Glutamatergic neuron (in vitro differentiated cells): ENCODE measurements around the gene B4GALNT3. TPM values are rescaled to one million over a fixed set of nuclear protein-coding genes. Genes with fewer than 3 reads are reported as not detected.
A peak's percentile ranks its signal among the peaks of the same experiment; 100 is the strongest.

Experiments used
- DNase-seq: peaks from one replicate; pipeline ENCODE4 v3.0.0; 2022
- H3K27ac Mint-ChIP-seq: one replicate; pipeline ENCODE4 v1.8.0; 2020; ENCODE audit warnings: mild to moderate bottlenecking, mixed read lengths, inconsistent platforms; ENCODE audit not compliant: unreplicated experiment
- H3K27me3 Mint-ChIP-seq: one replicate; pipeline ENCODE4 v1.8.0; 2020; ENCODE audit warnings: mild to moderate bottlenecking, moderate library complexity, mixed read lengths, inconsistent platforms; ENCODE audit not compliant: unreplicated experiment
- H3K36me3 Mint-ChIP-seq: one replicate; pipeline ENCODE4 v1.8.0; 2020; ENCODE audit warnings: mild to moderate bottlenecking, mixed read lengths, inconsistent platforms; ENCODE audit not compliant: unreplicated experiment
- H3K4me1 Mint-ChIP-seq: one replicate; pipeline ENCODE4 v1.8.0; 2020; ENCODE audit warnings: mild to moderate bottlenecking, low read depth, mixed read lengths, inconsistent platforms; ENCODE audit not compliant: unreplicated experiment
- H3K4me3 Mint-ChIP-seq: one replicate; pipeline ENCODE4 v1.8.0; 2020; ENCODE audit warnings: mild to moderate bottlenecking, mixed read lengths, inconsistent platforms; ENCODE audit not compliant: unreplicated experiment
- H3K9me3 Mint-ChIP-seq: one replicate; pipeline ENCODE4 v1.8.0; 2020; ENCODE audit warnings: mild to moderate bottlenecking, moderate library complexity, mixed read lengths, inconsistent platforms; ENCODE audit not compliant: unreplicated experiment
- total RNA-seq: library from RNA; stranded (reverse); fragmentation: NEBNext Ultra II Directional; extraction: Animal tissue kit (Norgen Biotek cat#: 25700); gene quantifications from one replicate; pipeline ENCODE4 v1.2.1, GENCODE V29; 2021; ENCODE audit not compliant: unreplicated experiment
- TF ChIP-seq, protein P1 (sequence below): fragments of 200-600 bp; sonication (generic); IDR thresholded peaks from one replicate; pipeline ENCODE4 v1.5.0; 2021; ENCODE audit not compliant: partially characterized antibody, unreplicated experiment

B4GALNT3 gene
- total RNA-seq, 1 donor from 2014 or later = 3.3 TPM

DNA sequence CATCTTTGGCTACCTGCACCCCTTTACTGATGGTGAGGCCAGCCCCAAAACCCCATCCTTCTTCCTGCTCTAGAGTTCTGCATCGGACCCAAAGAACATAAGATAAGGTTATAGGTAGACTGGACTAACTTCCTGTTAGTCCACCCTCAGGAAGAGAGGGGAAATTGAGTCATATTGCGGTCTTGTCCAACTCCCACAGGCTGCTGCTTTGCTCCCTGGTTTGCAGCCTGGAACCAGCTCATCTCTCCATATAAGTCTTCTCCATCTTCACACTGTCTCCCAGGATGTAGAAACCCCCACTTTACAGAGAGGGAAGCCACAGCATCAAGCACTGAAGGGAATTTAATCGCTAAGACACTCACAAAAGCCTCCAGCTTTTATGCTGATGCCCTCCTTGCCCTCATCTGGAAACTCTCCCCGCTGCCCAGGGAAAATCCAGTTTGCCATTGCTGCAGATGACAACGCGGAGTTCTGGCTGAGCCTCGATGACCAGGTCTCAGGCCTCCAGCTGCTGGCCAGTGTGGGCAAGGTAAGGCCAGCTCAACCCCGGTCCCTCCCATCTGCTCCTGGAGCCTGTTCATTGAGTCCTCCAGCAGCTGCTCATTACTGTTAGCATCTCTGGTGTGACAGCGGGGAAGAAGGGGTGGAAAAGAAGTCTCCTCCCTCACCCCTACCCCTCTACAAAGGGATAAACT, 85.3 kb downstream of the B4GALNT3 start:
- TF ChIP-seq, protein P1, sequence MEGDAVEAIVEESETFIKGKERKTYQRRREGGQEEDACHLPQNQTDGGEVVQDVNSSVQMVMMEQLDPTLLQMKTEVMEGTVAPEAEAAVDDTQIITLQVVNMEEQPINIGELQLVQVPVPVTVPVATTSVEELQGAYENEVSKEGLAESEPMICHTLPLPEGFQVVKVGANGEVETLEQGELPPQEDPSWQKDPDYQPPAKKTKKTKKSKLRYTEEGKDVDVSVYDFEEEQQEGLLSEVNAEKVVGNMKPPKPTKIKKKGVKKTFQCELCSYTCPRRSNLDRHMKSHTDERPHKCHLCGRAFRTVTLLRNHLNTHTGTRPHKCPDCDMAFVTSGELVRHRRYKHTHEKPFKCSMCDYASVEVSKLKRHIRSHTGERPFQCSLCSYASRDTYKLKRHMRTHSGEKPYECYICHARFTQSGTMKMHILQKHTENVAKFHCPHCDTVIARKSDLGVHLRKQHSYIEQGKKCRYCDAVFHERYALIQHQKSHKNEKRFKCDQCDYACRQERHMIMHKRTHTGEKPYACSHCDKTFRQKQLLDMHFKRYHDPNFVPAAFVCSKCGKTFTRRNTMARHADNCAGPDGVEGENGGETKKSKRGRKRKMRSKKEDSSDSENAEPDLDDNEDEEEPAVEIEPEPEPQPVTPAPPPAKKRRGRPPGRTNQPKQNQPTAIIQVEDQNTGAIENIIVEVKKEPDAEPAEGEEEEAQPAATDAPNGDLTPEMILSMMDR = no peak
- H3K27ac Mint-ChIP-seq = no peak overlapping the region
- peaks cover 5% of the 10 kb centered on the region for H3K9me3 Mint-ChIP-seq
- peaks cover 30% of the 10 kb centered on the region for H3K4me1 Mint-ChIP-seq
- peaks cover 11% of the 10 kb centered on the region for H3K36me3 Mint-ChIP-seq
- peaks cover 14% of the 10 kb centered on the region for H3K27me3 Mint-ChIP-seq
- no peak for DNase-seq
- no peak overlapping the region for H3K4me3 Mint-ChIP-seq

DNA sequence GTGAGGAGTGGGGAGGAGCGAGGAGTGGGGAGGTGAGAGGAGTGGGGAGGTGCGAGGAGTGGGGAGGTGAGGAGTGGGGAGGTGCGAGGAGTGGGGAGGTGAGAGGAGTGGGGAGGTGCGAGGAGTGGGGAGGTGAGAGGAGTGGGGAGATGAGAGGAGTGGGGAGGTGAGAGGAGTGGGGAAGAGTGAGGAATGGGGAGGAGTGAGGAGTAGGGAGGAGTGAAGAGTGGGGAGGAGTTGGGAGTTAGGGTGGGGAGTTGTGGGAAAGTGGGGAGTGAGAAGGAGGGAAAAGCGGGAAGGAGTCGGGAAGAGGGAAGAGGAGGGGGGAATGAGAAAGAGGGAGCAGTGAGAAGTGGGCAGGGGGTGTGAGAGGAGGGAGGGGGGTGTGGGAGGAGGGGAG, 86.1 kb downstream of the B4GALNT3 start:
- peaks cover 5% of the 10 kb centered on the region for H3K9me3 Mint-ChIP-seq
- TF ChIP-seq, protein P1 = no peak
- no peak for DNase-seq
- H3K4me1 Mint-ChIP-seq = peaks cover 31% of the 10 kb centered on the region
- H3K27ac Mint-ChIP-seq = no peak overlapping the region
- H3K27me3 Mint-ChIP-seq = peaks cover 14% of the 10 kb centered on the region
- H3K4me3 Mint-ChIP-seq = no peak overlapping the region
- H3K36me3 Mint-ChIP-seq = peaks cover 11% of the 10 kb centered on the region

DNA sequence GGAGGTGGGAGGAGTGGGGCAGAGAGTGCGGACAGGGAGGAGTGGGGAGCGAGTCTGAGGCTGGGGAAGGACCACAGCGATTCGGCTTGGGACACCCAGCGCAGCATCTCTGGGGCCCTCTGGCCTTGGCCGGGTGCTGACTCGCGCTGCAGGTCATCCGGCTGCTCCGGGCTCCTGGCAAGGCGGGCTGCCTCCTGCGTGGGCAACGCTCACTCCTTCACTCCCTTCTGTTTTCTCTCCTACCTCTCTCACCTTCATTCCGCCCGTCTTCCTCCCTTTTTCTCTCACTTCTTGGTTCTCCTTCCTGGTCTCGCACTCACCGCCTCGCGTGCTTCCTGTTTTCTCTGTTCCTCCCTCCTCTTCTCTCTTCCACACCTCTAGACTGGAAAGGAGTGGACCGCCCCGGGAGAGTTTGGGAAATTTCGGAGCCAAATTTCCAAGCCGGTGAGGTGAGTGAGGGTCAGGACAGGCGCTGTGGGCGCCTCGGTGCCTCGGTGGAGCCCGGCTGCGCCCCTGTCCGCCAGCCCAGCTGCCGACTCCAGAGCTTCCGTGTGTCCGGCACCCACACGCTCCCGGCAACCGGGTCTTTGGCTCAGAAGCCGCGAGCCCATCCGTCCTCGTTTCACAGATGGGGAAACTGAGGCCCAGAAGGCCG, 86.7 kb downstream of the B4GALNT3 start:
- H3K4me3 Mint-ChIP-seq = peak overlapping the region; percentile 64
- H3K4me1 Mint-ChIP-seq = peaks cover 34% of the 10 kb centered on the region
- H3K27me3 Mint-ChIP-seq = peaks cover 14% of the 10 kb centered on the region
- H3K27ac Mint-ChIP-seq = no peak overlapping the region
- DNase-seq = no peak
- TF ChIP-seq, protein P1 = no peak
- peaks cover 7% of the 10 kb centered on the region for H3K9me3 Mint-ChIP-seq
- H3K36me3 Mint-ChIP-seq = peaks cover 11% of the 10 kb centered on the region

DNA sequence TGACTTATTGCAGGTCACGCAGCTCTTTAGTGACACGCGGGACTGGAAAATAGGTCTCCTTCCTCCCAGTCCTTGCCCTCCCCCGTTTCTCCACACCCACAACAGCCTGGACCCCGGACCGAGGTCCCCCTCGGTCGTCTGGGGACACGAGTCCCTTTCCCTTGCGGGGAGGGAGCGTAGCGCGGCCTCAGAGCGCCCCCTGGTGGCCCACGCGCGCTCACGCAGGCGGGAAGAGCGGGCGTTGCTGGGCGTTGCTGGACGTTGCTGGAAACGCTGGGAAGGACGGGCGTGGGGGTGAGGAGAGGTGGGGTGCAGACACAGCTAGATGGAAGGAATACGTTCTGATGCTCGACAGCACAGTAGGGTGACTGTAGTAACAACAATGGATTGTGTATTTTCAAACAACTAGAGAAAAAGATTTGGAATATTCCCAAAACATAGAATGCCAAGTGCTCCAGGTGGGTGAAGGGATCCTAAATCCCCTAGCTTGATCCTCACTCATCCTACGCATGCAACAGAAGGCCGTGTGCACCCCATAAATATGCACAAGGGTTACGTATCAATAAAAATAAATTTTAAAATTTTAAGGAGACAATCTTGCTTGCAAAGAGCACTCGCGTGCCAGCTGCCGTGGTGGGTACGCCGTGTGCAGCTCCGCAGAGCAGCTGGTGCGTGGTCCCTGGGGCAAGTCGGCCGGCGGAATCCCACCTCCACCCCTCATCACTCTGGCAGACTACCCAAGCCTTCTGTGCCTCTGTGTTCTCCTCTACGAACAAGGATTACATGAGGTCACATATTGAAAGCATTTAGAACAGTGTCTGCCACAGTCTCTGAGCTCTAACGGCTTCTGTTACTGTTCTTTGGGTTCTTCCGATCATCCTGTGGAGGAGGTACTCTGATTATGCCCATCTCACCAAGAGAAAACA, 87.4 kb downstream of the B4GALNT3 start:
- peaks cover 7% of the 10 kb centered on the region for H3K9me3 Mint-ChIP-seq
- peak overlapping the region; percentile 48 for H3K27ac Mint-ChIP-seq
- TF ChIP-seq, protein P1 = peak; percentile 100
- peak overlapping the region; percentile 69 for H3K4me3 Mint-ChIP-seq
- H3K4me1 Mint-ChIP-seq = peaks cover 38% of the 10 kb centered on the region
- peak; percentile 87 for DNase-seq
- H3K27me3 Mint-ChIP-seq = peaks cover 14% of the 10 kb centered on the region
- peaks cover 11% of the 10 kb centered on the region for H3K36me3 Mint-ChIP-seq
